ENCODE results near the gene HNRNPAB.

DNA sequence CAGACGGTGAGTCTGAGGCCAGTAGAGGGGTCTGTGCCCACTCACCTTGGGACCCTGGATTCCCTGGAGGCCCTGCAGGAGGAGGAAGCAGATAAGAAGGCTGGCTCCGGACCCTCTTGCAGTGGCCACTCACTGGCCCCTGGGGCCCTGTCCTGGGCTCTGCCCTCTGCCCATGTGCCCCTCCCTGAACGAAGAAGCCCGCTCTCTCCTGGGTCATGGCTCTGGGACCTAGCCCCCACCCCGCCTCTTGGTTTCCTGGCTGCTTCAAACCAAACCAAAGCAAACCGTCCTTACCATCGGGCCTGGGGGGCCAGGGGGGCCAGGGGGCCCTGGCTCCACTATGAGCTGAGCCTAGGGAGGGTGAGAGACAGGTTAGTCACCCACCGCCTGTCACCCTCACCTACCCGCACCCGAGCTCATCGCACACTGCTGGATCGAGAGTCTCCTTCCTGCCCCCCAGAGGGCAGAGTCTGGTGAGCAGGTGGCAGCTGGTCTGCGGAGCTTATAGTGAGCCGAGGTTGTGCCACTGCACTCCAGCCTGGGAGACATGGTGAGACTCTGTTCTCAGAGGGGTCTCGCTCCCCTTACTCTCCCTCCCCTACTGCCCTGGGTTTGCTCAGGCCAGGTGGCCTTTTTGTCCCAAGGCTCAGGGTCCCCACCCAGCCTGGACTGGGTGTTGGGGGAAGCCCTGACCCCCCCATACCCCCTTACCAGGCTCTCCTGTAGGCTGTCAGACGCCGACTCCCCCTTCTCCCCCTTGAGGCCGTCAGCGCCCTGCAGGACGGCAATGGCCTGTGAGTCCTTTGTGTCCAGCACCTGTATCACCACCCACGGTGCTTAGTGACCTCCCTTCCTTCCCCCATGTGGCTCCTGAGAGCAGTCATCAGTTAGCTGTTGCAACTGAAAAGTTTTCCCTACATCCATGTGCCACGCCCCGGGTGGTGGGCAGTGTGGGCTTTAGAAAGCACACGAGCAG is 43.4 kb downstream of the HNRNPAB start:
- no peak for TF ChIP-seq EZH2 (IDR thresholded peaks at IDR 0.05; ENCODE audit: borderline replicate concordance, low read length)
- TF ChIP-seq, protein P1, sequence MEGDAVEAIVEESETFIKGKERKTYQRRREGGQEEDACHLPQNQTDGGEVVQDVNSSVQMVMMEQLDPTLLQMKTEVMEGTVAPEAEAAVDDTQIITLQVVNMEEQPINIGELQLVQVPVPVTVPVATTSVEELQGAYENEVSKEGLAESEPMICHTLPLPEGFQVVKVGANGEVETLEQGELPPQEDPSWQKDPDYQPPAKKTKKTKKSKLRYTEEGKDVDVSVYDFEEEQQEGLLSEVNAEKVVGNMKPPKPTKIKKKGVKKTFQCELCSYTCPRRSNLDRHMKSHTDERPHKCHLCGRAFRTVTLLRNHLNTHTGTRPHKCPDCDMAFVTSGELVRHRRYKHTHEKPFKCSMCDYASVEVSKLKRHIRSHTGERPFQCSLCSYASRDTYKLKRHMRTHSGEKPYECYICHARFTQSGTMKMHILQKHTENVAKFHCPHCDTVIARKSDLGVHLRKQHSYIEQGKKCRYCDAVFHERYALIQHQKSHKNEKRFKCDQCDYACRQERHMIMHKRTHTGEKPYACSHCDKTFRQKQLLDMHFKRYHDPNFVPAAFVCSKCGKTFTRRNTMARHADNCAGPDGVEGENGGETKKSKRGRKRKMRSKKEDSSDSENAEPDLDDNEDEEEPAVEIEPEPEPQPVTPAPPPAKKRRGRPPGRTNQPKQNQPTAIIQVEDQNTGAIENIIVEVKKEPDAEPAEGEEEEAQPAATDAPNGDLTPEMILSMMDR (conservative IDR thresholded peaks at IDR 0.05 in 1 of 2, IDR thresholded peaks at IDR 0.05 in 1 of 2; ENCODE audit: extremely low read depth in 1 of 2, insufficient read depth in 1 of 2, low read depth in 1 of 2, low read length in 2 of 2): no peak
